SU-DHL-6 (cell line): Measurements from ENCODE around the gene COL11A1.

Experiments used
- EZH2phosphoT487 ChIP-seq: fragments of 200-600 bp; sonication (generic), shearing (Covaris generic); conservative IDR thresholded peaks from 2 replicates; pipeline ENCODE4 v1.6.1; 2018; ENCODE audit warnings: mild to moderate bottlenecking, antibody characterized with exemption, low read length, moderate library complexity, mixed read lengths
- TF ChIP-seq, protein P1 (sequence below): fragments of 200-600 bp; sonication (generic); IDR thresholded peaks from one replicate; pipeline ENCODE4 v1.5.1; 2017; ENCODE audit warnings: antibody characterized with exemption, mild to moderate bottlenecking, low read length, moderate library complexity; ENCODE audit not compliant: insufficient read depth, poor library complexity, severe bottlenecking

DNA sequence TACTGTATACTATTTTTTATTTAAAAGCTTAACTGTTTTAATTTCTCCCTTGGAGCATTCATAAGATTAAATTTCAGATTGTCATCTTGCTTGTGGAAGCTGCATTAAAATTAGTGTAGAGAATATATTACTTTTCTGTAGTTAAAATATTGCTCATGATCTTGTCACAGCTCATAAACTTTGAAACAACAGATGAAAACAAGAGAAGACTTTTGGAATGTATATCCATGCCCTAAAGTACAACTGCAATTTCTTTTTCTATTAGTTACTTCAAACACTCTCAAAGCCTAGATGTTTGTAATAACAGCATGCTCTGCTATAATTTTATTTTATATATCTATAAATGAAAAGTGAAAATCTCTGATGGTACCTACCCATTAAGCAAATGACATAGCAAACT lies 155.9 kb downstream of the COL11A1 start:
- no peak for TF ChIP-seq EZH2phosphoT487
- TF ChIP-seq, protein P1, sequence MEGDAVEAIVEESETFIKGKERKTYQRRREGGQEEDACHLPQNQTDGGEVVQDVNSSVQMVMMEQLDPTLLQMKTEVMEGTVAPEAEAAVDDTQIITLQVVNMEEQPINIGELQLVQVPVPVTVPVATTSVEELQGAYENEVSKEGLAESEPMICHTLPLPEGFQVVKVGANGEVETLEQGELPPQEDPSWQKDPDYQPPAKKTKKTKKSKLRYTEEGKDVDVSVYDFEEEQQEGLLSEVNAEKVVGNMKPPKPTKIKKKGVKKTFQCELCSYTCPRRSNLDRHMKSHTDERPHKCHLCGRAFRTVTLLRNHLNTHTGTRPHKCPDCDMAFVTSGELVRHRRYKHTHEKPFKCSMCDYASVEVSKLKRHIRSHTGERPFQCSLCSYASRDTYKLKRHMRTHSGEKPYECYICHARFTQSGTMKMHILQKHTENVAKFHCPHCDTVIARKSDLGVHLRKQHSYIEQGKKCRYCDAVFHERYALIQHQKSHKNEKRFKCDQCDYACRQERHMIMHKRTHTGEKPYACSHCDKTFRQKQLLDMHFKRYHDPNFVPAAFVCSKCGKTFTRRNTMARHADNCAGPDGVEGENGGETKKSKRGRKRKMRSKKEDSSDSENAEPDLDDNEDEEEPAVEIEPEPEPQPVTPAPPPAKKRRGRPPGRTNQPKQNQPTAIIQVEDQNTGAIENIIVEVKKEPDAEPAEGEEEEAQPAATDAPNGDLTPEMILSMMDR = no peak
